K562 (cell line): ENCODE results near the gene ZC3H12A. TPM values are rescaled to one million over a fixed set of nuclear protein-coding genes. Genes with fewer than 3 reads are reported as not detected.

Experiments
- ADNP ChIP-seq: fragments of 200-800 bp; sonication (Bioruptor generic); IDR thresholded peaks from 2 replicates; pipeline ENCODE4 v1.6.1; 2016; ENCODE audit warnings: missing genetic modification characterization, missing compliant biosample characterization
- CBX2 ChIP-seq: fragments of 200-600 bp; sonication (generic); IDR thresholded peaks from one replicate; pipeline ENCODE4 v1.6.1; 2012; ENCODE audit warnings: mild to moderate bottlenecking, low read length, inconsistent platforms; ENCODE audit not compliant: insufficient read depth, poor library complexity, severe bottlenecking
- ERF ChIP-seq: fragments of 450-650 bp; formaldehyde crosslinking; IDR thresholded peaks from 2 replicates; pipeline ENCODE4 v1.4.0; 2020; ENCODE audit warnings: mild to moderate bottlenecking, mixed read lengths
- KDM5B ChIP-seq: fragments of 200-600 bp; sonication (generic); IDR thresholded peaks from 2 replicates; pipeline ENCODE4 v1.6.1; 2012; ENCODE audit warnings: low read depth, mild to moderate bottlenecking, moderate library complexity, low read length, control low read depth, inconsistent platforms; ENCODE audit not compliant: insufficient replicate concordance
- NONO ChIP-seq, 2 experiments: fragments of 200-400 bp in 1 of 2; fragments of 450-650 bp in 1 of 2; formaldehyde crosslinking in 1 of 2; IDR thresholded peaks; 2 replicates each; pipeline ENCODE4 v1.6.1; 2017; ENCODE audit warnings: low read depth in 2 of 2, mild to moderate bottlenecking in 2 of 2, moderate library complexity in 2 of 2, low read length in 1 of 2
- PHF20 ChIP-seq: fragments of 450-650 bp; IDR thresholded peaks from 2 replicates; pipeline ENCODE4 v1.6.1; 2018; ENCODE audit not compliant: partially characterized antibody
- polyA plus RNA-seq, 8 experiments: library from polyadenylated mRNA; depleted of rRNA in 4 of 8; stranded (reverse) in 5 of 8; unstranded in 3 of 8; fragments of >200 nt; fragmentation: Nextera tagmentation in 2 of 8; fragmentation: Illumina TruSeq in 1 of 8; extraction: Ambion mirVana in 2 of 8; extraction: Trizol in 1 of 8; gene quantifications; 2 replicates each; pipeline versions ENCODE4 v1.2.1 to v1.2.3, GENCODE V29; 2011 to 2014; ENCODE audit warnings: inconsistent platforms in 1 of 8, missing spikeins in 1 of 8
- total RNA-seq, 7 experiments: library from RNA; depleted of rRNA in 6 of 7; stranded (reverse); fragments of >200 nt in 6 of 7; fragmentation: Illumina TruSeq in 2 of 7; extraction: Trizol in 2 of 7; gene quantifications; 2 replicates each; pipeline versions ENCODE4 v1.2.1 to v1.2.3, GENCODE V29; 2011 to 2021; ENCODE audit warnings: low replicate concordance in 1 of 7
- TF ChIP-seq, protein P1 (sequence below): fragments of 450-650 bp; IDR thresholded peaks from 2 replicates; pipeline ENCODE4 v1.6.1; 2016; ENCODE audit warnings: mild to moderate bottlenecking, moderate library complexity
- TF ChIP-seq, protein P2 (sequence below): fragments of 450-650 bp; formaldehyde crosslinking; IDR thresholded peaks from 2 replicates; pipeline ENCODE4 v1.4.0; 2020; ENCODE audit warnings: mild to moderate bottlenecking, moderate library complexity

Gene ZC3H12A
- total and polyA plus RNA-seq, 9 of the 15 experiments (the other 6 are each of a cell fraction or from before 2014, with no cell fraction given), result 0.14 to 9.4 (median 6.7) TPM

DNA sequence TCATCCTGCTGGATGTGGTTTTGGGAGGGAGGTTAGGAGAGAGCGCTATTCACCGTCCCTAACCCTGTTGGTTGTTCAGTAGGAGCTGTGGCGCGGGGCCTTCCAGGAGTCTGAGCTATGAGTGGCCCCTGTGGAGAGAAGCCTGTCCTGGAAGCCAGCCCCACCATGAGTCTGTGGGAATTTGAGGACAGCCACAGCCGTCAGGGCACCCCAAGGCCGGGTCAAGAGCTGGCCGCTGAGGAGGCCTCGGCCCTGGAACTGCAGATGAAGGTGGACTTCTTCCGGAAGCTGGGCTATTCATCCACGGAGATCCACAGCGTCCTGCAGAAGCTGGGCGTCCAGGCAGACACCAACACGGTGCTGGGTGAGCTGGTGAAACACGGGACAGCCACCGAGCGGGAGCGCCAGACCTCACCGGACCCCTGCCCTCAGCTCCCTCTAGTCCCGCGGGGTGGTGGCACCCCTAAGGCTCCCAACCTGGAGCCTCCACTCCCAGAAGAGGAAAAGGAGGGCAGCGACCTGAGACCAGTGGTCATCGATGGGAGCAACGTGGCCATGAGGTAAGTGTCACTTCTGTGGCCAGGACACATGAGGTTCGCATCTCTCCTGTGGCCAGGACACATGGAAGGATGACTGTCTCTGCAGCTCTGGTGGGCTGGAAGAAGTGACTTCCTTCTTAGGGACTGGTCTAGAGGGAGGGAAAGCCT lies 1.2 kb downstream of the ZC3H12A start (continued):
- no peak for TF ChIP-seq KDM5B
- TF ChIP-seq ADNP (tag), result no peak
- TF ChIP-seq, protein P1, sequence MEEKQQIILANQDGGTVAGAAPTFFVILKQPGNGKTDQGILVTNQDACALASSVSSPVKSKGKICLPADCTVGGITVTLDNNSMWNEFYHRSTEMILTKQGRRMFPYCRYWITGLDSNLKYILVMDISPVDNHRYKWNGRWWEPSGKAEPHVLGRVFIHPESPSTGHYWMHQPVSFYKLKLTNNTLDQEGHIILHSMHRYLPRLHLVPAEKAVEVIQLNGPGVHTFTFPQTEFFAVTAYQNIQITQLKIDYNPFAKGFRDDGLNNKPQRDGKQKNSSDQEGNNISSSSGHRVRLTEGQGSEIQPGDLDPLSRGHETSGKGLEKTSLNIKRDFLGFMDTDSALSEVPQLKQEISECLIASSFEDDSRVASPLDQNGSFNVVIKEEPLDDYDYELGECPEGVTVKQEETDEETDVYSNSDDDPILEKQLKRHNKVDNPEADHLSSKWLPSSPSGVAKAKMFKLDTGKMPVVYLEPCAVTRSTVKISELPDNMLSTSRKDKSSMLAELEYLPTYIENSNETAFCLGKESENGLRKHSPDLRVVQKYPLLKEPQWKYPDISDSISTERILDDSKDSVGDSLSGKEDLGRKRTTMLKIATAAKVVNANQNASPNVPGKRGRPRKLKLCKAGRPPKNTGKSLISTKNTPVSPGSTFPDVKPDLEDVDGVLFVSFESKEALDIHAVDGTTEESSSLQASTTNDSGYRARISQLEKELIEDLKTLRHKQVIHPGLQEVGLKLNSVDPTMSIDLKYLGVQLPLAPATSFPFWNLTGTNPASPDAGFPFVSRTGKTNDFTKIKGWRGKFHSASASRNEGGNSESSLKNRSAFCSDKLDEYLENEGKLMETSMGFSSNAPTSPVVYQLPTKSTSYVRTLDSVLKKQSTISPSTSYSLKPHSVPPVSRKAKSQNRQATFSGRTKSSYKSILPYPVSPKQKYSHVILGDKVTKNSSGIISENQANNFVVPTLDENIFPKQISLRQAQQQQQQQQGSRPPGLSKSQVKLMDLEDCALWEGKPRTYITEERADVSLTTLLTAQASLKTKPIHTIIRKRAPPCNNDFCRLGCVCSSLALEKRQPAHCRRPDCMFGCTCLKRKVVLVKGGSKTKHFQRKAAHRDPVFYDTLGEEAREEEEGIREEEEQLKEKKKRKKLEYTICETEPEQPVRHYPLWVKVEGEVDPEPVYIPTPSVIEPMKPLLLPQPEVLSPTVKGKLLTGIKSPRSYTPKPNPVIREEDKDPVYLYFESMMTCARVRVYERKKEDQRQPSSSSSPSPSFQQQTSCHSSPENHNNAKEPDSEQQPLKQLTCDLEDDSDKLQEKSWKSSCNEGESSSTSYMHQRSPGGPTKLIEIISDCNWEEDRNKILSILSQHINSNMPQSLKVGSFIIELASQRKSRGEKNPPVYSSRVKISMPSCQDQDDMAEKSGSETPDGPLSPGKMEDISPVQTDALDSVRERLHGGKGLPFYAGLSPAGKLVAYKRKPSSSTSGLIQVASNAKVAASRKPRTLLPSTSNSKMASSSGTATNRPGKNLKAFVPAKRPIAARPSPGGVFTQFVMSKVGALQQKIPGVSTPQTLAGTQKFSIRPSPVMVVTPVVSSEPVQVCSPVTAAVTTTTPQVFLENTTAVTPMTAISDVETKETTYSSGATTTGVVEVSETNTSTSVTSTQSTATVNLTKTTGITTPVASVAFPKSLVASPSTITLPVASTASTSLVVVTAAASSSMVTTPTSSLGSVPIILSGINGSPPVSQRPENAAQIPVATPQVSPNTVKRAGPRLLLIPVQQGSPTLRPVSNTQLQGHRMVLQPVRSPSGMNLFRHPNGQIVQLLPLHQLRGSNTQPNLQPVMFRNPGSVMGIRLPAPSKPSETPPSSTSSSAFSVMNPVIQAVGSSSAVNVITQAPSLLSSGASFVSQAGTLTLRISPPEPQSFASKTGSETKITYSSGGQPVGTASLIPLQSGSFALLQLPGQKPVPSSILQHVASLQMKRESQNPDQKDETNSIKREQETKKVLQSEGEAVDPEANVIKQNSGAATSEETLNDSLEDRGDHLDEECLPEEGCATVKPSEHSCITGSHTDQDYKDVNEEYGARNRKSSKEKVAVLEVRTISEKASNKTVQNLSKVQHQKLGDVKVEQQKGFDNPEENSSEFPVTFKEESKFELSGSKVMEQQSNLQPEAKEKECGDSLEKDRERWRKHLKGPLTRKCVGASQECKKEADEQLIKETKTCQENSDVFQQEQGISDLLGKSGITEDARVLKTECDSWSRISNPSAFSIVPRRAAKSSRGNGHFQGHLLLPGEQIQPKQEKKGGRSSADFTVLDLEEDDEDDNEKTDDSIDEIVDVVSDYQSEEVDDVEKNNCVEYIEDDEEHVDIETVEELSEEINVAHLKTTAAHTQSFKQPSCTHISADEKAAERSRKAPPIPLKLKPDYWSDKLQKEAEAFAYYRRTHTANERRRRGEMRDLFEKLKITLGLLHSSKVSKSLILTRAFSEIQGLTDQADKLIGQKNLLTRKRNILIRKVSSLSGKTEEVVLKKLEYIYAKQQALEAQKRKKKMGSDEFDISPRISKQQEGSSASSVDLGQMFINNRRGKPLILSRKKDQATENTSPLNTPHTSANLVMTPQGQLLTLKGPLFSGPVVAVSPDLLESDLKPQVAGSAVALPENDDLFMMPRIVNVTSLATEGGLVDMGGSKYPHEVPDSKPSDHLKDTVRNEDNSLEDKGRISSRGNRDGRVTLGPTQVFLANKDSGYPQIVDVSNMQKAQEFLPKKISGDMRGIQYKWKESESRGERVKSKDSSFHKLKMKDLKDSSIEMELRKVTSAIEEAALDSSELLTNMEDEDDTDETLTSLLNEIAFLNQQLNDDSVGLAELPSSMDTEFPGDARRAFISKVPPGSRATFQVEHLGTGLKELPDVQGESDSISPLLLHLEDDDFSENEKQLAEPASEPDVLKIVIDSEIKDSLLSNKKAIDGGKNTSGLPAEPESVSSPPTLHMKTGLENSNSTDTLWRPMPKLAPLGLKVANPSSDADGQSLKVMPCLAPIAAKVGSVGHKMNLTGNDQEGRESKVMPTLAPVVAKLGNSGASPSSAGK, result no peak
- no peak for TF ChIP-seq CBX2
- no peak for TF ChIP-seq ERF (CRISPR knock-in tag)
- TF ChIP-seq, protein P2, sequence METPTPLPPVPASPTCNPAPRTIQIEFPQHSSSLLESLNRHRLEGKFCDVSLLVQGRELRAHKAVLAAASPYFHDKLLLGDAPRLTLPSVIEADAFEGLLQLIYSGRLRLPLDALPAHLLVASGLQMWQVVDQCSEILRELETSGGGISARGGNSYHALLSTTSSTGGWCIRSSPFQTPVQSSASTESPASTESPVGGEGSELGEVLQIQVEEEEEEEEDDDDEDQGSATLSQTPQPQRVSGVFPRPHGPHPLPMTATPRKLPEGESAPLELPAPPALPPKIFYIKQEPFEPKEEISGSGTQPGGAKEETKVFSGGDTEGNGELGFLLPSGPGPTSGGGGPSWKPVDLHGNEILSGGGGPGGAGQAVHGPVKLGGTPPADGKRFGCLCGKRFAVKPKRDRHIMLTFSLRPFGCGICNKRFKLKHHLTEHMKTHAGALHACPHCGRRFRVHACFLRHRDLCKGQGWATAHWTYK (CRISPR knock-in tag), result peak; percentile 64; the same call in 1 of the 2 replicates
- TF ChIP-seq NONO (IDR thresholded peaks at IDR 0.05; ENCODE audit: low read depth in 2 of 2, low read length in 1 of 2), result no peak
- no peak for TF ChIP-seq PHF20
